NB4 (cell line): ENCODE measurements around the gene HOXA5.

Experiments
- DNase-seq: peaks from one replicate; pipeline ENCODE4 v3.0.0; 2010; ENCODE audit warnings: low read depth
- H3K4me3 ChIP-seq: one replicate; pipeline ENCODE4 v1.5.1; 2011; ENCODE audit warnings: mild to moderate bottlenecking, low read depth, low read length, moderate library complexity
- MYC ChIP-seq: IDR thresholded peaks from 2 replicates; pipeline ENCODE4 v1.6.1; 2011; ENCODE audit warnings: low read depth, low read length
- POLR2A ChIP-seq: IDR thresholded peaks from 2 replicates; pipeline ENCODE4 v1.6.1; 2011; ENCODE audit warnings: mild to moderate bottlenecking; ENCODE audit not compliant: insufficient read length; ENCODE audit errors: extremely low read depth
- TF ChIP-seq, protein P1 (sequence below): IDR thresholded peaks from one replicate; pipeline ENCODE4 v1.5.1; 2012; ENCODE audit warnings: low read depth, low read length
- TF ChIP-seq, protein P2 (sequence below): IDR thresholded peaks from 2 replicates; pipeline ENCODE4 v1.6.1; 2011; ENCODE audit warnings: low read depth, low read length

Gene HOXA5

DNA sequence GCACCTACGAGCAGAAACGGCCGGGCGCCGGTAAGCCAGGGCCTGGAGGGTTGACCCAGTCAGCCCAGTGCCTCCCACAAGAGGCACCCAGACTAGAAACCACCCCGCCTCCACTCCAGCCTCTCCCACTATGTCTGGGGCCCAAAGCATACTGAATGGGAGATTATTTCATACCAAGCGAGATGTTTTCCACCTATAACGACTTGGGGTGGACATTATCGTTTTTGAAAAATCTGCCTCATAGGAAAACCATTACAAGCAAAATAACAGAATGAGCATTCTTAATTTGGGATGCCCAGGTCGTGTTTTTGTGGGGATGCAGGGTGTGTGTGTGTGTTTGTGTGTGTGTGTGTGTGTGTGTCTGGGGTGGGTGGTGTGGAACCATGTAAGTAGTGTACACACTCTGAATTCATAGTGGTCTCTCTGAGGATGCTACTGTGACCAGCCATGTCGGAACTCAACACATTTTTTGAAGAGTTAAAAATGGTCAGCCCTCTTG is 2.5 kb upstream of the HOXA5 start:
- TF ChIP-seq POLR2A (no peak), MYC (no peak)
- TF ChIP-seq, protein P1, sequence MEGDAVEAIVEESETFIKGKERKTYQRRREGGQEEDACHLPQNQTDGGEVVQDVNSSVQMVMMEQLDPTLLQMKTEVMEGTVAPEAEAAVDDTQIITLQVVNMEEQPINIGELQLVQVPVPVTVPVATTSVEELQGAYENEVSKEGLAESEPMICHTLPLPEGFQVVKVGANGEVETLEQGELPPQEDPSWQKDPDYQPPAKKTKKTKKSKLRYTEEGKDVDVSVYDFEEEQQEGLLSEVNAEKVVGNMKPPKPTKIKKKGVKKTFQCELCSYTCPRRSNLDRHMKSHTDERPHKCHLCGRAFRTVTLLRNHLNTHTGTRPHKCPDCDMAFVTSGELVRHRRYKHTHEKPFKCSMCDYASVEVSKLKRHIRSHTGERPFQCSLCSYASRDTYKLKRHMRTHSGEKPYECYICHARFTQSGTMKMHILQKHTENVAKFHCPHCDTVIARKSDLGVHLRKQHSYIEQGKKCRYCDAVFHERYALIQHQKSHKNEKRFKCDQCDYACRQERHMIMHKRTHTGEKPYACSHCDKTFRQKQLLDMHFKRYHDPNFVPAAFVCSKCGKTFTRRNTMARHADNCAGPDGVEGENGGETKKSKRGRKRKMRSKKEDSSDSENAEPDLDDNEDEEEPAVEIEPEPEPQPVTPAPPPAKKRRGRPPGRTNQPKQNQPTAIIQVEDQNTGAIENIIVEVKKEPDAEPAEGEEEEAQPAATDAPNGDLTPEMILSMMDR: no peak
- TF ChIP-seq, protein P2, sequence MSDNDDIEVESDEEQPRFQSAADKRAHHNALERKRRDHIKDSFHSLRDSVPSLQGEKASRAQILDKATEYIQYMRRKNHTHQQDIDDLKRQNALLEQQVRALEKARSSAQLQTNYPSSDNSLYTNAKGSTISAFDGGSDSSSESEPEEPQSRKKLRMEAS: no peak
- H3K4me3 ChIP-seq: no peak overlapping the region
- DNase-seq: no peak

DNA sequence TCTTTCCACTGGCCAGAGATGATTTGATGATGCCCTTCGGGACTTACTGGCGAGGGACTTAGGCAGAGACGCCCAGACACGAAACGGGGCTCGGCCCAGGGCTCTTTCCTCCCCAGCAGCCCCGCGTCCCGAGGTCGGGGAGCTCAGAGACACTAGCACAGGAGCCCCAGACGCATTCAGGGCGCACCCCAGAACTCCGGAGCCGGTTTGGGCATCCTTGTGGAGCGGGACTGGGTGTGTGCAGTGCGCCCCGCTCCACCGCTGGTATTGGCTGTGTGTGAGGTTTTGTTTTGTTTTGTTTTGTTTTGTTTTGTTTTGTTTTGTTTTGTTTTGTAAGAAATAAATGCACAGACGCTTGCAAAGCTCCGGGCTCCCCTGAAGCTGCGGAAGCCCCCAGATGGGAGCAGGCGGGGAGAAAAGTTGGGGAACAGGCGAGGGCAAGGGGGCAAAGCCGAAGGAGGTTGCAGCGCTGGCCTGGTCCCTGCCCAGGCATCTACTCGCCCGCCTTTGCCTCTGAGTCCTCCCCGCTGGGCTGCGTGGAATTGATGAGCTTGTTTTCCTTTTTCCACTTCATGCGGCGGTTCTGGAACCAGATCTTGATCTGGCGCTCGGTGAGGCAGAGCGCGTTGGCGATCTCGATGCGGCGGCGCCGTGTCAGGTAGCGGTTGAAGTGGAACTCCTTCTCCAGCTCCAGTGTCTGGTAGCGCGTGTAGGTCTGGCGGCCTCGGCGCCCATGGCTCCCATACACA is 1.9 kb upstream of the HOXA5 start:
- DNase-seq: no peak
- no peak overlapping the region for H3K4me3 ChIP-seq
- TF ChIP-seq, protein P1: no peak
- TF ChIP-seq, protein P2: no peak
- TF ChIP-seq POLR2A (no peak), MYC (no peak)

DNA sequence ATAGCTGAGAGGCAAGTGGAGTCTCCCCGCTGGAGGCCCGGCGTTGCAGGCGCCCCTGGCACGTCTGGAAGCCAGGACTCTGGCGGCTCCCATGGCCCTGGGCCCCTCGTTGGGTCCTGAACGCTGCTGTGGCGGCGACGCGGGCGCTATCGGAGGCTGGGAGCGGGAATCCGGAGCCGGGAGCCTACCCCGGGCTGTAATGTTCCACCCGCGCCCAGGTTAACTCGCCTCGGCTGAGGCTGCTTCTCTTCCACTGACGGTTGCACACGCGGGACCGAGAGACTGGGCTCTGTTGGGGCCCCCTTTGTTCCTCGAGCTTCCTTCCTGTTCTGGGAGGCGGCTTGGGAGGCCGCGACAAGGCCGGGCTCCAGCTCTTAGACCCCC is 1.3 kb upstream of the HOXA5 start:
- TF ChIP-seq, protein P1: no peak
- TF ChIP-seq, protein P2: no peak
- no peak for TF ChIP-seq POLR2A
- TF ChIP-seq MYC: no peak
- no peak overlapping the region for H3K4me3 ChIP-seq
- DNase-seq: no peak

DNA sequence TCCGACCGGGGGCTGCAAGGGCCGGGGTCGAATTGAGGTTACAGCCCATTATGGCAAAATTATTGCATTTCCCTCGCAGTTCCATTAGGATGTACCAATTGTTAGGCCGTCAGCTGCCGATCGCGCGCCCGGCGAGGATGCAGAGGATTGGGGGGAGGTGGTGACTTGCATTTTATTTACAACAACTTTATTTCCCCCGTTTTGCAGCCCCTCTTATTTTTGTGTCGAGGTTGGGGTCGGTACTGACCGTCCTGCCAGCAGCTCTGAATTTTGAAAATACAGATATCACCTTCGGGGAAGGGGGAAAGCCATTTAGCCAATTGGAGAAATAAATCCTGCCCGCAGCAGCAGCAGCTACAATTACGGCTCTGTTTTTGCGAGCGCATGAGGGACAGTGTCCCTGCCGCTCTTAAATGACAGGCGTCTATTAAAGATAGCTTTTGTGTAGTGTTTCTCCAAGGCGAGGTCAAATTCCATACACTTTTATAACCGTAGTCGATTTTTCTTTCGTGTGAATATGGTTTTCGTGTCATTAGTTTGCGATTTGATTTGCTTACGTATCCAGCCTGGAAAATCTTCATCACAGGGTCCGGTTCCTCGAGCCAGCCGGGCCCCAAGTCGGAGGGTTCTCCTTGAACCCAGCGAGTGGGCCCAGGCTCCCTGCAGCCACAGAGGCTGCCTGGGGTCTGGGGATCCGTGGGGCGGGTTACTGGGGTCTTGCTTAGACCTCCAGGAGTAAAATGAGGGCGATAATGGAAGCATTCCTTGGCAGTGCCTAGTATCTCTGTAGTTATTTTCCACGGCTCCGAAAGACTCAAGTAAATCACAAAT is 684 bp upstream of the HOXA5 start:
- TF ChIP-seq MYC (no peak), POLR2A (no peak)
- TF ChIP-seq, protein P2: no peak
- TF ChIP-seq, protein P1: no peak
- H3K4me3 ChIP-seq: no peak overlapping the region
- DNase-seq: no peak

DNA sequence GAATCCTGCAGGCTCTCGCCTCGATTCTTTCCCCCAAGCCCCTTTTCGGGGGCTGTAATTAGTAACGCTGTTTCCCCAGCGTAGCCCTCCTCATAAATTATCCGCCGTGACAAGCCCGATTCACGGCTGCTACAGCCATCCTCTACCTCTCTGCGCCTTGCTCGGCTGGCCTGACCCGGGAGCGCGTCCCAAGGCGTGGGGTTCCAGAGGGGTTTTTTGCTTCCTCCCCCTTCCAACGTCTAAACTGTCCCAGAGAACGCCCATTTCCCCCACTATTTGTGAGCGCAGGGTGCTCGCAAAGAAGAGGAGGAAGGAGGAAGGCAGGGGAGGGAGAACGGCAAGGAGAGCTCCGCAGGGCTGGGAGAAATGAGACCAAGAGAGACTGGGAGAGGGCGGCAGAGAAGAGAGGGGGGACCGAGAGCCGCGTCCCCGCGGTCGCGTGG is 880 bp downstream of the HOXA5 start:
- no peak for DNase-seq

More for the DNA sequence above, 880 bp downstream of the HOXA5 start:
- TF ChIP-seq, protein P1: no peak
- H3K4me3 ChIP-seq: no peak overlapping the region
